Smooth muscle cell of the brain vasculature (primary cell): ENCODE measurements around the gene DNAH11.
A peak's percentile ranks its signal among the peaks of the same experiment; 100 is the strongest.
"Not testable (repeated sequence)": the region's sequence is repeated elsewhere in the genome, so short reads cannot be mapped to it uniquely, and the experiment has no call there.

Source experiments
- DNase-seq: peaks from one replicate; pipeline ENCODE4 v3.0.0-alpha.2; 2012; ENCODE audit warnings: low read depth, low spot score

DNAH11 gene, protein sequence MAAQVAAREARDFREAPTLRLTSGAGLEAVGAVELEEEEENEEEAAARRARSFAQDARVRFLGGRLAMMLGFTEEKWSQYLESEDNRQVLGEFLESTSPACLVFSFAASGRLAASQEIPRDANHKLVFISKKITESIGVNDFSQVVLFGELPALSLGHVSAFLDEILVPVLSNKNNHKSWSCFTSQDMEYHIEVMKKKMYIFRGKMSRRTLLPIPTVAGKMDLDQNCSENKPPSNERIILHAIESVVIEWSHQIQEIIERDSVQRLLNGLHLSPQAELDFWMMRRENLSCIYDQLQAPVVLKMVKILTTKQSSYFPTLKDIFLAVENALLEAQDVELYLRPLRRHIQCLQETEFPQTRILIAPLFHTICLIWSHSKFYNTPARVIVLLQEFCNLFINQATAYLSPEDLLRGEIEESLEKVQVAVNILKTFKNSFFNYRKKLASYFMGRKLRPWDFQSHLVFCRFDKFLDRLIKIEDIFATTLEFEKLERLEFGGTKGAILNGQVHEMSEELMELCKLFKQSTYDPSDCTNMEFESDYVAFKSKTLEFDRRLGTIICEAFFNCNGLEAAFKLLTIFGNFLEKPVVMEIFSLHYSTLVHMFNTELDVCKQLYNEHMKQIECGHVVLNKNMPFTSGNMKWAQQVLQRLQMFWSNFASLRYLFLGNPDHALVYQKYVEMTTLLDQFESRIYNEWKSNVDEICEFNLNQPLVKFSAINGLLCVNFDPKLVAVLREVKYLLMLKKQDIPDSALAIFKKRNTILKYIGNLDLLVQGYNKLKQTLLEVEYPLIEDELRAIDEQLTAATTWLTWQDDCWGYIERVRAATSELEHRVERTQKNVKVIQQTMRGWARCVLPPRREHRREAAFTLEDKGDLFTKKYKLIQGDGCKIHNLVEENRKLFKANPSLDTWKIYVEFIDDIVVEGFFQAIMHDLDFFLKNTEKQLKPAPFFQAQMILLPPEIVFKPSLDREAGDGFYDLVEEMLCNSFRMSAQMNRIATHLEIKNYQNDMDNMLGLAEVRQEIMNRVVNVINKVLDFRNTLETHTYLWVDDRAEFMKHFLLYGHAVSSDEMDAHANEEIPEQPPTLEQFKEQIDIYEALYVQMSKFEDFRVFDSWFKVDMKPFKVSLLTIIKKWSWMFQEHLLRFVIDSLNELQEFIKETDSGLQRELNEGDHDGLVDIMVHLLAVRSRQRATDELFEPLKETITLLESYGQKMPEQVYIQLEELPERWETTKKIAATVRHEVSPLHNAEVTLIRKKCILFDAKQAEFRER (N-terminal part only)

DNA sequence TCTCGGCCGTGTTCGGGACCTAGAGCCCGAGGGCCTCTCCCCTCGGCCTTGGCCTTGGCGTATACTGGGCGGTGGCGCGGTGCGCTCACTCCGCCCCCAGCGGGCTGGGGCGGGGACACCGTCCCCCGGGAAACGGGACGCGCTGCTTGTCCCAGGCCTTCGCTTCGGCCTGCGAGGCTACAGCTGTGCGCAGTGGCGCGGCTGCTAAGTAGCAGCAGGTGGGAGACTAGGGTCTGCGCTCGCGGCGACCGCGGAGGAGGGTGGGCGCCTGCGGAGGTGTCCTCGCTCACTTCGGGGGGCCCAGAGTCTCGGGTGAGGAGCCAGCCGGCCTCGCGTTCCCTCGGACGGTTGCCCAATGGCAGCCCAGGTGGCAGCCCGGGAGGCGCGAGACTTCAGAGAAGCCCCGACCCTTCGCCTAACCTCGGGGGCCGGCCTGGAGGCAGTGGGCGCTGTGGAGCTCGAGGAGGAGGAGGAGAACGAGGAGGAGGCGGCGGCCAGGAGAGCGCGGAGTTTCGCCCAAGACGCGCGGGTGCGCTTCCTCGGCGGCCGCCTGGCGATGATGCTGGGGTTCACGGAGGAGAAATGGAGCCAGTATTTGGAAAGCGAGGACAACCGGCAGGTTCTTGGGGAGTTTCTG, at the start of gene DNAH11:
TSS of gene DNAH11 (plus strand) at position 149 of the 637 bp plus-strand sequence. CDS start at position 356, 207 bp downstream.
- no peak for DNase-seq

DNA sequence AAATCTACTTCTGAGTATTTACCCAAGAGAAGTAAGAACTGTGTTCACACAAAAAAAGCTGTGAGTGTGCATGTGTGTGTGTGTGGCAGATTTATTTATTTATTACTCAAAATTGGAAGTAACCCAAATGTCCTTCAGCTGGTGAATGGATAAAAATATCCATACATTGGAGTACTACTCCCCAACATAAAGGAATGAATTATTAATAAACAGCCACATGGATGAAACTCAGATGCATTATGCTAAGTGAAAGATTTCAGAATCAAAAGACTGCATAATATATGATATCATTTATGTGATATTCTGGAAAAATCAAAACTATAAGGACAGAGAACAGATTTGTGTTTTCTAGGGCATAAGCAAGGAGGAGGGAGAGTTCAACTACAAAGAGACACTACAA, 47.1 kb upstream of the DNAH11 start:
- DNase-seq, result no peak

DNA sequence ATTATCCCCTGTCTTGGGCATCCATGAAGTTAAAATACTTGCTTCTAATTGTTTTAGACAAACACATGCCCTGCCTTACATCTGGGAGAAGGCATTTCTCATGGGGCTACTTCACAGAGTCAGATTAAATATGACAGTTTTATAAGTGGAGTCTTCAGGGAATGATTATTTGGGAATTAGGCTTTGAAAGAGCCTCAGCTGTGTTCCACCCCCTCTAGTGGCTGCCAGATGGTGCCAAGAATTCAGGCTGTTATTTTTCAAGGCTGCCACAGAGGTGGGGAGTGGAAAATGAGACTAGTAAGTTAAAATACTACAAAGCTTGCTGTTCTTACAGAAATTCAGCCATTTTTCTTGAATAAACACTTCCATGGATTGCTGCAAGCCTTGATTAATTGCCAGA, 45.8 kb upstream of the DNAH11 start:
- no peak for DNase-seq

DNA sequence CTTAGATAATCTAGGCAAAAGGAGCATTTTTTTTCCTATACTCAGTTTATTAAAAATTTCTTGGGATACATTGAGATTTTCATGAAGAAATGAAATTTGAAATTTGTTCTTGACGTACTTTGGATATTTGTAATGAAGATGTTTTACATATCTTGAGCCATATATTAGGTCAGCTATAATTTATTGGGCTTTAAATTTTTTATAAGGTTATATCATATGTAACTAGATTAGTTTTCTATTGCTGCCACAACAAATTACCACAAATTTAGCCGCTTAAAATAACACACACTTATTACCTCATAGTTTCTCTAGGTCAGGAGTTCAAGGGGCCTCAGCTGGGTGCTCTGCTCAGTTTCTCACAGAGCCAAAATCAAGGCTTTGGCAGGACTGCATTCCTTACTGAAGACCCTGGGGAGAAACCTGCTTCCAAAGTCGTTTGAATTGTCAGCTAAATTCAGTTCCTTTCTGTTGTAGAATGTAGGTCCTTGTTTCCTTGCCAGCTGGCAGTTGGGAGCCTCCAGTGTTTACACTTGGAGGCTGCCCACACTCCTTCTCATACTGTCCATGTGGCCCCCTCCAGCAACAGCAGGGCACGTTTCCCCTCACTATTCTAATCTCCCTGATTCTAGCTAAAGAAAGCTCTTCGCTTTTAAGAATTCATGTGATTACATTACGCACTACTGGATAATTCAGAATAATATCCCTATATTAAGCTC, 42.6 kb upstream of the DNAH11 start:
- DNase-seq, result peak; percentile 7

DNA sequence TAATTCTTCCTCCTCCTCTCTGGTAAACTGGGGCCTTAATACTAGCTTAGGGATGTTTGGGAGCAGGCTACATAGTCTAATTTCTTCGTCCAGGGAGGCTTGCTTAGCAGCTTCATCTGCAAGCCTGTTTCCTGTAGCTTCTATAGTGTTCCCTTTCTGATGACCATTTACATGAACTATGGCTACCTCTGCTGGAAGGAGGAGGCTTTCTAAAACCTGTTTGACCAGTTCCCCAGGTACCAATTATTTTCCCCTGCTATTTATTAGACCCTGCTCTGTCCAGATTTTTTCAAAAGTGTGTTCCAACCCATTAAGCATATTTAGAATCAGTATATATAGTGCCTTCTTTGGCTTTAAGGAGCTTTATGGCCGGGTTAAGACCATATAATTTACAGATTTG, 38.8 kb upstream of the DNAH11 start:
- no peak for DNase-seq

DNA sequence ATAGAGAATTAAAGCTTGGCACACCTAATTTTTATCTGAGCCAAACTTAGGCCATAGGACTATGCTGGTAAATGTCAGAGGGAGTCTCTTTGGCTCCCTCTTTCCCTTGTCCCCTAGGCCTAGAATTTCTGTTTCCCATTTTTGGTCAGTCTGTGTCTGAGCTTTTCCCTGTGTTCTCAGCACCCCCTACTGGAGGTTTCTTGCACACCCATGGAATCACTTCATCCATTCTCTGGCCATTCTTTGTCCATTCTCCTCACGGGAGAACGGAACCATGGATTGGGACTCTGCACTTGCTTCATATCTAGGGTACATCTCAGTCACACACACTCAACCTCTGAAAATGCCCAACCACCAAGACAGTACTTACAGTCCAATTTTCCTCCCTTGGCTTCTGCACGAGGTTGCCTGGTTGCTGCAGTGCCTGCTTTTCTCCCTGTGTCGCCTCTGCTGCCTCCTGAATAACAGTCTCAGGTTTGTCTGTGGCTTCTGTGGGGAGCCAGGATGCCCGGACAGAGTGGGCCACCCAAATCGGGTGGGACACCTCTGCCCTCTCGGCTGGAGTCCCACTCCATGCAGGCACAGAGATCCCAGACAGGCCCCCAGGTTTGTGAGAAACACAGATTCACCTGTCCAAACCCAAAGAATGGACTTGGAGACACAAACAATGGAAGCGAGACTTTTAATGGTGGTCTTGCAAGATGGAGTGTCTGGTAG, 35.1 kb upstream of the DNAH11 start:
- DNase-seq, result peak; percentile 4

DNA sequence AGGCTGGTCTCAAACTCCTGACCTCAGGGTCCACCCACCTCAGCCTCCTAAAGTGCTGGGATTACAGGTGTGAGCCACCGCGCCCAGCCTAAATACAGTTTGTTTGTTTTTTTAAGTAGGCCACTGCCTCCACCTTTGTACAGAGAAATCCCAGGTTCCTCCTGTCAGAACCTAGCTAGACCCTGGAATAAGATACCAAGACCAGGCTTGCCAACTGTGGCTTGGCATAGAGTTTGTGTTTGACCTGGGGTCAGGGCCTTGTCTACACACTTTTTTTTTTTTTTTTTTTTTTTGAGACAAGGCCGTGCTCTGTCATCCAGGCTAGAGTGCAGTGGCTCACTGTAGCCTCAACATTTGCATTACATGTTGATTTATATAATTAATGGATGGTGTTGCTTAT, 34.3 kb upstream of the DNAH11 start:
- DNase-seq, result no peak

DNA sequence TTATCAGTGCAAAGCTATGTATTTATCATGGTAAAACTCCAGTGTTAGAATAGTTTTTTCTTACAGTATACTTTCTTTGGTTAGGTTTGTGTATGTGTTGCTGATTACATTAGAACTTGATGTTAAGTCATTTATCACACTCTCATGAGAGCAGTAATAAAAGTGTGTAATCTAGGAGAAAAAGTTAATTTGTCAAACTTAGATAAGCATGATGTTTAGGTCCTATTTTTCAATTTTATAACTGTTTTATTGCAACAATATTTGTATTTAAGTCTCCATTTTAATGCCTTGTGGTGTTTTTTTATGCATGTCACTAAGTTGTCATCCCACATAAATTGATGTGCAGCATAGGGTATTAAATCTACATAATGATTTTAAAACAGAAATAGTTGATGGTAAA, 28.8 kb upstream of the DNAH11 start:
- DNase-seq, result no peak

DNA sequence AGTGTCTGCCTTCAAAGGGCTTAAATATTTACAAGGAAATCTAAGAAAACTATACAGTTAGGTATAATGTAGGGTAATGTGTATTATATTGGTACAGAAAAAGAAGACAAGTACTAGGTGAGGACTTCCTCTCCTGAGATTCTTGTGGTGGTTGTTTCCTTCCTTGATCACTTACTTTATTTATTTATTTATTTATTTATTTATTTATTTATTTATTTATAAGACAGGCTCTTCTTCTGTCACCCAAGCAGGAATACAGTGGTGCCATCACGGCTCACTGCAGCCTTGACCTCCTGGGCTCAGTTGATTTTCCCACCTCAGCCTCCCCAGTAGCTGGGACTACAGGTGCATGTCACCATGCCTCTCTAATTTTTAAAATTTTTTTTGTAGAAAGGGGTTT, 18.2 kb upstream of the DNAH11 start:
- DNase-seq, result no peak

DNA sequence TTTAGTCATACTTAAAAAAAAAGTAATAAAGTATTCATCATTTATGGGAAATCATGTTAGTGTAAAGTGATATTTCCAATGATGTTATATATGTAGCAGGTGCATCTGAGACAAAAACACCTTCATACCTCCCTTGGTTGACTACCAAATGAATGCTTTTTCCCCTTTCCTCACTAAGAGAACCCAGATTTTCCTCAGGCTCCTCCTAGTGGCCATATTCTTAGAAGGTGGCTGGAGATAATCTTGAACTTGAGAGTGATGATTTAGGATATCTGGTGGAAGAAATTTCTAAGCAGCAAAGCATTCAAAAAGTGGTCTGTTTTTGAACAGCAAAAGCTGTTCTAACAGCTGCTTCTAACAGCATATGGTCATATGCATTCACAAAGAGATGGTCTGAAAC, 16.8 kb upstream of the DNAH11 start:
- DNase-seq, result no peak

DNA sequence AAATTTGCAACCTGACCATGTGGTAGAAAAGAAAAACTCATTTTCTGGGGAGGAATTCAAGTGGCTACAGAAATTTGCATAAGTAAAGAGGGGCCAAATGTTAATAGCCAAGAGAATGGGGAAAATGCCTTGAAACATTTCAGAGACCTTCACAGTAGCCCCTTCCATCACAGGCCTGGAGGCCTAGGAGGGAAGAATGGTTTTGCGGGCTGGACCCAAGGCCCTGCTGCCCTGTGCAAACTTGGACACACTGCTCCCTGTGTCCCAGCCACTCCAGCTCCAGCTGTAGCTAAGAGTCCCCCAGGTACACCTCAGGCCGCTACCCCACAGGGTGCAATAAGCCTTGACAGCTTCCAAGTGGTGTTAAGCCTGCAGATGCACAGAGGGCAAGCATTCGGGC, 16.4 kb upstream of the DNAH11 start:
- no peak for DNase-seq

DNA sequence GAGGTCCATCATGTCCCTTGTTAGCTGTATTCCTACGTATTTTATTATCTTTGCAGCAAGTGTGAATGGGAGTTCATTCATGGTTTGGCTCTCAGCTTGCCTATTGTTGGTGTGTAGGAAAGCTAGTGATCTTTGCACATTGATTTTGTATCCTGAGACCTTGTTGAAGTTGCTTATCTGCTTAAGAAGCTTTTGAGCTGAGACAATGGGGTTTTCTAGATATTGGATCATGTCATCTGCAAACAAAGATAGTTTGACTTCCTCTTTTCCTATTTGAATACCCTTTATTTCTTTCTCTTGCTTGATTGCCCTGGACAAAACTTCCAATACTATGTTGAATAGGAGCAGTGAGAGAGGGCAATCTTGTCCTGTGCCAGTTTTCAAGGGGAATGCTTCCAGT, 10.4 kb upstream of the DNAH11 start:
- not testable (repeated sequence) for DNase-seq

DNA sequence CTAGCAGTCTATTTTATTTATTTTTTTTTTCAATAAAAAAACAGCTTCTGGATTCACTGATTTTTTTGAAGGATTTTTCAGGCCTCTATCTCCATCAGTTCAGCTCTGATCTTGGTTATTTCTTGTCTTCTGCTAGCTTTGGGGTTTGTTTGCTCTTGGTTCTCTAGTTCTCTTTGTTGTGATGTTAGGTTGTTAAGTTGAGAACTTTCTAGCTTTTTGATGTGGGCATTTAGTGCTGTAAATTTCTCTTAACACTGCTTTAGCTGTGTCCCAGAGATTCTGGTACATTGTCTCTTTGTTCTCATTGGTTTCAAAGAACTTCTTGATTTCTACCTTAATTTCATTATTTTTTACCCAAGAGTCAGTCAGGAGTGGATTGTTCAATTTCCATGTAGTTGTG, 9.2 kb upstream of the DNAH11 start:
- DNase-seq, result not testable (repeated sequence)

DNA sequence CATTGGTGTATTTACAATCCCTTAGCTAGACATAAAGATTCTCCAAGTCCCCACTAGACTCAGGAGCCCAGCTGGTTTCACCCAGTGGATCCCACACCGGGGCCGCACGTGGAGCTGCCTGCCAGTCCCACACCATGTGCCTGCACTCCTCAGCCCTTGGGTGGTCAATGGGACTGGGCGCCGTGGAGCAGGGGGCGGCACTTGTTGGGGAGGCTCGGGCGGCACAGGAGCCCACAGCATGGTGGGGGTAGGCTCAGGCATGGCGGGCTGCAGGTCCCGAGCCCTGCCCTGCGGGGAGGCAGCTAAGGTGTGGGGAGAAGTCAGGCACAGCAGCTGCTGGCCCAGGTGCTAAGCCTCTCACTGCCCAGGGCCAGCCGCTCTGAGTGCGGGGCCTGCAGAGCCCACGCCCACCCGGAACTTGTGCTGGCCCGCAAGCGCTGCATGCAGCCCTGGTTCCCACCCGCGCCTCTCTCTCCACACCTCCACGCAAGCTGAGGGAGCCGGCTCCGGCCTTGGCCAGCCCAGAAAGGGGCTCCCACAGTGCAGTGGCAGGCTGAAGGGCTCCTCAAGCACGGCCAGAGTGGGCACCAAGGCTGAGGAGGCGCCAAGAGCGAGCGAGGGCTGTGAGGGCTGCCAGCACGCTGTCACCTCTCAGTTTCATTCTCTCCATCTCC, 6.3 kb upstream of the DNAH11 start:
- not testable (repeated sequence) for DNase-seq

DNA sequence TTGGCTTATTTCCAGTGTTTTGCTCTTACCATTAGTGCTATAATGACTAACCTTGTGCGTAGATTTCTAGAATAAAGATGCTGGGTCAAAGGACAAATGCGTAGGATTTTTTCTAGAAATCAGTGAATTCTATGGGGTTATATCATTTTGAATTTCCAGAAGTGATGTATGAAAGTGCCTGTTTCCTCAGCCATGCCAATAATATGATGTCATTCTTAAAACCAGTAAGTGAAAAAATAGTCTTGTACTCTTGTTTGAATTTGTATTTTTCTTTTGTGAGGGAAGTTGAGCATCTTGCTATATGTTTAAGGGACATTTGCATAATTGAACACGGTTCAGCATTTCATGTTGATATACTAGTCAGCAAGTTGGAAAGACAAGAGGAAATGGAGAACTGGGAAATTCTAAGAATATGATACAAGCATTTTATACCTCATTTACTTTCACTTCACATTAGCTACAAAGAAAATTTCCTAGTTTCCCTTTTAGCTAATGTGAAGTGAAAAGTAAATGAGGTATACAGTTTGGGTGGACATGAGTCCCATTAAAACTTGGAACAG, 3.8 kb upstream of the DNAH11 start:
- no peak for DNase-seq

DNA sequence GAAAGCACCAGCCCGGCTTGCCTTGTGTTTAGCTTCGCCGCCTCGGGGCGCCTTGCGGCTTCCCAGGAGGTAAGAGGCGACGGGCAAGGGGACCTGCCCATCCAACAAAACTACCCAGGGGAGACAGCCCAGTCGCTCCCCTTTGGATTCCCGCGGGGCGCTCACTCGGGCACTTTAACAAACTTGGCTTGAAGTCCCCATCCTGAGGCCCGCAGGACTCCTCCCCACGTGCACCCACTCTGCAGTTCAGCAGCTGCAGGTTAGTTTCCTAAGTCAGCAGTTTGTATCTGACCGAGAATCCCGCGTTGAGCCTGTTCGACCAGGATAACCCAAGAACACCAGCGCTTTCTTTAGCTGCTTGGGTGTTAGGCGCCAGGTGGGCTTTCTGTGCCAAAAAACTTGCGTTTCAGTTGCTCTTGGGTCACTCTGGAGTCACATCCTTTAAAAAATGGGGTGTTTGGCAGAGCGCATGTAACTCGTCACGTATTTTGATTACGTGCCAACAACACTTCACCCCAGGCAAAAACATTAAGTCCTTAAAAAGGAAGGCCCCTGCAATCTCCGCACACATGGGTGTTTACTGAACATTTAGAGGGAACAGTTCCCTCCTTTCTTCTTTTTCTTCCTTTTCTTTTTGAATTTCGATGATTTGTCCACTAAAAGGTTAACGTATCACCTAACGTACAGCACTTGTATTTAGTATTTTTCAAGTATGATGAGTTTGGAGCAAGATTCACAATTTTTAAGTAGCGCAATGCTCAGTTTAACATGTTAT, 876 bp downstream of the DNAH11 start:
- no peak for DNase-seq

DNA sequence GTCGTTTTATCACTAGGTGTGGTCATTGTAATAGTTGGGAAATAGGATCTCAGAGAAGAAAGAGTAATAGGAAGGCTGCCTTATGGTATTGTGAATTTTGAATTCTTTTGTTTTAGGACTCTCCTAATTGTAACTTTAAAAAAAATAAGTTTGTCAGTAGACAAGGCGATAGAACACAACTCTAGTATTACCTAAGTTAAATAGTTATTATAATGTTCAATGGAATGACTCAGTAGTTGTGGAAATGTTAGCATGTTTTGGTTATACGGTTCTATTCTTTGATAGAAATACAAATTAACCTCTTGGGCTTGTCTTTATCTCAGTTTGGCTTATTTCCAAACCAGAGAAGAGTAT, 1.4 kb downstream of the DNAH11 start:
- DNase-seq, result no peak

DNA sequence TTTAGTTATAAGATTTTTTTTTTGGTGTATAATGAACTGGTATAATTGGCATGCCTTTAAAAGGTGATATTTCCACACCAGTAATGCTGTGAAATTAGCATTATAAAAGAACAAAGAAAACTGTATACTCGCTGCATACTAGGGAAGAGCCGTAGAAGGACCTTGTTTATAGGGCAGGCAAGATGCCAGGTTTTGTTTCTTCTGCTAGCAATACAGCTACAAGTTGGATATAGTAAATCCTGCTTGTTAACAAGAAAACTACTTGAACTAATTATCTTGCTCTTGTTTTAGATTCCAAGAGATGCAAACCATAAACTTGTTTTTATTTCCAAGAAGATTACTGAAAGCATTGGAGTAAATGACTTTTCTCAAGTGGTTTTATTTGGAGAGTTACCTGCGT, 1.9 kb downstream of the DNAH11 start:
- DNase-seq, result no peak

DNA sequence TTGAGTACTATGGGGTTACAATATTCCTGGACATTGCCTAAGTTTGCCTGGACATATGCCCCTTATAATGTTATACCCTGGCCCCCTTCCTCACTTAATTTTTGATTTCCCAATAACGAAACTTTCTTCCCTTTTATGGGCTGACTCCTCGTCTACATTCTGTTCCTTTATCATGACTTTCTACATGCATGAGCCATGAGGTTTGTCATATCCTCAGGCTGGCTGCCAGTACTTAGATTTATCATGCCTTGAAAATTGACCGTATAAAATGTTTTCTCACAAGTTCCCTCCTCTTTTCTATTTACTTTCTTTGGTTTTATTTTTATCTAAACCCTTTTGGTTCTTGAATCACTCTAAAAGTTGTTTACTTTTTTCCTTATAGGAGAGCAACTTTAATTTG, 4.7 kb downstream of the DNAH11 start:
- no peak for DNase-seq
